GM19395 (cell line): ENCODE data around the gene NSD2.
"Not testable (repeated sequence)": the region's sequence is repeated elsewhere in the genome, so short reads cannot be mapped to it uniquely, and the experiment has no call there.

Experiments
- ATAC-seq: cut with Tn5 transposase; IDR thresholded peaks from one replicate; pipeline ENCODE4 v1.9.1; 2021; ENCODE audit warnings: mild to moderate bottlenecking, moderate library complexity; ENCODE audit not compliant: unreplicated experiment

The NSD2 gene

DNA sequence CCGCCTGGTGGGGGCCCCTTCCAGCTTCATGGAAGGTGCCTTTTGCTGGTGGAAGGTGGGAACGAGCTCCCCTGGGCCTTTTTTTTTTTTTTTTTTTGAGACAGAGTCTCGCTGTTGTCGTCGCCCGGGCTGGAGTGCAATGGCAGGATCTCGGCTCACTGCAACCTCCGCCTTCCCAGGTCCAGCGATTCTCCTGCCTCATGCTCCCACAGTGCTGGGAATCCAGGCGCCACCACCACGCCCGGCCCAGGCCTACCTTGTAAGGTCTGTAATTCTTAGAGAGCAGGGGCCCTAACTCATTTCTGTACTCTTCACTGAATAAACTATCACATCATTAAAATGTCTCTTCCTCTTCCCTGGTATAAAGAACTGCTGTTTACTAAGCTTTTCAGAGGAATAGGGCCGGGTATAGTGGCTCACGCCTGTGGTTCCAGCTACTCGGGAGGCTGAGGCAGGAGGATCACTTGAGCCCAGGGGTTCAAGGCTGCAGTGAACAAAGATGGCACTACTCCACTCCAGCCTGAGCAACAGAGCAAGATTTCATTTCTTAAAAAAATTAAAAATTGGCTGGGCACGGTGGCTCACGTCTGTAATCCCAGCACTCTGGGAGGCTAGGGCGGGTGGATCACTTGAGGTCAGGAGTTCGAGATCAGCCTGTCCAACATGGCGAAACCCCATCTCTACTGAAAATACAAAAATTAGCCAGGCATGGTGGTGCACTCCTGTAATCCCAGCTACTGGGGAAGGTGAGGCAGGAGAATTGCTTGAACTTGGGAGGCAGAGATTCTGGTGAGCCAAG is 122.7 kb downstream of the NSD2 start:
- ATAC-seq = not testable (repeated sequence)

DNA sequence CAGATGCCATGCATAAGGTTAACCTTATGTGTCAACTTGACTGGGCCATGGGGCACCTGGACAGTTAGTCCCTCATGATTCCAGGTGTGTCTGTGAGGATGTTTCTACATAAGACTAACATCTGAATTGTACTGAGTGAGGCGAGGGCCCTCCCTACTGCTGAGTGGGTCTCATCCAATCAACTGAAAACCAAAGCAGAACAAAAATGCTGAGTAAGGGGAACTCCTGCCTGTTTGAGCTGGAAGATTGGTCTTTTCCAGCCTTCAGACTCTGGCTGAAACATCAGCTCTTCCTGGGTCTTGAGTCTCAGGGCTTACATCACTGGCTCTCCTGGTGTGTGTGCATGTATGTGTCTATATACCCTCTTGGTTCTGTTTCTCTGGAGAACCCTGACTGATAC is 123.7 kb downstream of the NSD2 start:
- ATAC-seq = no peak

DNA sequence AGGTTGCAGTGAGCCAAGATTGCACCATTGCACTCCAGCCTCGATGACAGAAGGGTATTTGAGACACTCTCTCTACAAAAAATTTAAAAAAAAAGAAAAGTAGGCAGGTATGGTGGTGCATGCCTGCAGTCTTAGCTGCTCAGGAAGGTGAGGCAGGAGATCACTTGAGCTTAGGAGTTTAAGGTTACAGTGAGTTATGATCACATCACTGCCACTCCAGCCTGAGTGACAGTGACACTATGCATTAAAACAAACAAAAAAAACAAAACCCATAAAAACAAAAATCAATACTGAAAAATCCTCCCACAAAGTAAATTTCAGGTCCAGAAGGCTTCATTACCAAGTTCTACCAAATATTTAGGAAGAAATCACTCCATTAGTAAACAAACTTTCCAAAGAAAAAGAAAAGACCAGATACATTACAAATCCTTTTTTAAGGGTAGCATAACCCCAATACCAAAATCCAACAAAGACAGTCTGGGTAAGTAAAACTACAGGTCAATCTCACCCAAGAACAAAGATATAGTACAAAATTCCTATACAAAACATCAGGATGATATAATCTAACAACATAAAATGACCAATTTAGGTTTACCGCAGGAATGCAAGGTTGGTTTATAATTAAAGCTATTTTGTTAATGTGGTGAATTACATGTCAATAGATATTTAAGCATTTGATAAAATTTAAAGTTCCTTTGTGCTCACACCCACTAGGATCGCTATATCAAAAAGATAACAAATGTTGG is 125.8 kb downstream of the NSD2 start:
- no peak for ATAC-seq

DNA sequence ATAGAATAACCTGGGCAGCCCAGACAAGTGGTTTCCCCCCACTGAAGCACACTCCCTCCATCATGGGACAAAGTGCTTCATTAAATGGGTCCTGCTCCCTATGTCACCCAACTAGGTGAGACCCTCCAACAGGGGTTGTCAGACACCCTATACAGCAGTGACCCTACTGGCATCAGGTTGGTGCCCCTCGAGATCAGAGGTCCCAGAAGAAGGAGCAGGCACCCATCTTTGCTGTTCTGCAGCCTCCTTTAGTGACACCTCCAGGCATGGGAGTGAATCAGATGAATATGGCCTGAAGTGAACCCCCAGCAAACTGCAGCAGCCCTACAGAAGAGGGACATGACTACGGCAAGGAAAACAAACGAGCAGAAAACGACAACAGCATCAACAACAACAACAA is 126.5 kb downstream of the NSD2 start:
- ATAC-seq = no peak

DNA sequence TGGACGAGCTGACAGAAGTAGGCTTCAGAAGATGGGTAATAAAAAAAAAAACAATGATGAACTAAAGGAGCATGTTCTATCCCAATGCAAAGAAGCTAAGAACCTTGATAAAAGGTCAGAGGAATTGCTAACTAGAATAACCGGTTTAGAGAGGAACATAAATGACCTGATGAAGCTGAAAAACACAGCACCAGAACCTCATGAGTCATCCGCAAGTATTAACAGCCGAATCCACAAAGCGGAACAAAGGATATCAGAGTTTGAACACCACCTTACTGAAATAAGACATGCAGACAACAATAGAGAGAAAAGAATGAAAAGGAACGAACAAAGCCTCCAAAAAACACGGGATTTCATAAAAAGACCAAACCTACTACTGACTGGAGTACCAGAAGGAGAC is 127.1 kb downstream of the NSD2 start:
- no peak for ATAC-seq

DNA sequence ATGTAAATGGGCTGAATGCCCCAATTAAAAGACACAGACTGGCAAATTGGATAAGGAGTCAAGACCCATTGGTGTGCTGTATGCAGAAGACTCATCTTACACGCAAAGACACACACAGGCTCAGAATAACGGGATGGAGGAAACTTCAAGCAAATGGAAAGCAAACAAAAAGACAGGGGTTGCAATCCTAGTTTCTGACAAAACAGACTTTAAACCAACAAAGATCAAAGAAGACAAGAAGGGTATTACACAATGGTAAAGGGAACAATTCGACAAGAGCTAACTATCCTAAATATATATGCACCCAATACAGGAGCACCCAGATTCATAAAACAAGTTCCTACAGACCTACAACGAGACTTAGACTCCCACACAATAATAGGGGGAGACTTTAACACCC is 128.1 kb downstream of the NSD2 start:
- not testable (repeated sequence) for ATAC-seq

DNA sequence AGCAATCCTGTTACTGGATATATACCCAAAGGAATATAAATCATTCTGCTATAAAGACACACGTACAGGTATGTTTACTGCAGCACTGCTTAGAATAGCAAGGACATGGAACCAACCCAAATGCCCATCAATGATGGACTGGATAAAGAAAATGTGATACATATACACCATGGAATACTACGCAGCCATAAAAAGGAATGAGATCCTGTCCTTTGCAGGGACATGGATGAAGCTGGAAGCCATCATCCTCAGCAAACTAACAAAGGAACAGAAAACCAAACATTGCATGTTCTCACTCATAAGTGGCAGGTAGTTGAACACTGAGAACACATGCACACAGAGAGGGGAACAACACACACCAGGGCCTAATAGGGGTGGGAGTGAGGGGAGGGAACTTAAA is 132.2 kb downstream of the NSD2 start:
- not testable (repeated sequence) for ATAC-seq

DNA sequence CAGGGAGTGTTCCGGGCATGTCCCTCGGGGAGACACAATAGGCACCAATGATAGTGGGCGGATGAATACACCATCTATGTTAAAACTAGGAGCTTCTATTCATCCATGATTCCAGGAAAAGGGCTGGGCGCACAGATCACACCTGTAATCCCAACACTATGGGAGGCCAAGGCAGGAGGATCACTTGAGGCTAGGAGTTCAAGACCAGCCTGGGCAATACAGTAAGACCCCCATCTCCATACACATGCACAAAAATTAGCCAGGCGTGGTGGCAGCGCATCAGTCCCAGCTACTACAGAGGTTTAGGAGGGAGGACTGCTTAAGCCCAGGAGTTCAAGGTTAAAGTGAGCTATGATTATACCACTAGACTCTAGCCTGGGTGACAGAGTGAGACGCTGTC is 135.2 kb downstream of the NSD2 start:
- no peak for ATAC-seq

DNA sequence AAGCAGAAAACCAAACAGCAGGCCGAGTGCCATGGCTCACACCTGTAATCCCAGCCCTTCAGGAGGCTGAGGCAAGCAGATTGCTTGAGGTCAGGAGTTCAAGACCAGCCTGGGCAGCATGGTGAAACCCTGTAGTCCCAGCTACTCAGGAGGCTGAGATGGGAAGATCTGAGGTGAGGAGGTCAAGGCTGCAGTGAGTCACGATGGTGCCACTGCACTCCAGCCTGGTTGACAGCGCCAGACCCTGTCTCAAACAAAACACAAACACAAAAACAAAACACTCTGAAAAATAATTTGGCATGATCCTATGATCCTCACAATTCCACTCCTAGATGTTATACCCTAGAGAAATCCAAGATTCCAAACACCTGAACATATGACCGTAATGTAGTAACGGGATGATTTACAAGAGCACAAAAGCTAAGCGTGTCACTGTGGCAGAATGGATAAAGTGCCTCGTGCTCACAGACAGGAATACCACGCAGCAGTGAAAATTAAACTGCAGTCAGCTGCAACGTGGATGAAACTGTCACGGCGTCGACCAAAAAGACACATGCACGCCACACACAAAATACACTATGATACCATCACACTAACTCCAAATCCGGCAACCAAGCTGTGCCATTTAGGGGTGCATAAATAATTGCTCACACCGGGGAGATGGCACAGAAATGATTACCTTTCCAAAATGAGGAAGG is 135.9 kb downstream of the NSD2 start:
- no peak for ATAC-seq

DNA sequence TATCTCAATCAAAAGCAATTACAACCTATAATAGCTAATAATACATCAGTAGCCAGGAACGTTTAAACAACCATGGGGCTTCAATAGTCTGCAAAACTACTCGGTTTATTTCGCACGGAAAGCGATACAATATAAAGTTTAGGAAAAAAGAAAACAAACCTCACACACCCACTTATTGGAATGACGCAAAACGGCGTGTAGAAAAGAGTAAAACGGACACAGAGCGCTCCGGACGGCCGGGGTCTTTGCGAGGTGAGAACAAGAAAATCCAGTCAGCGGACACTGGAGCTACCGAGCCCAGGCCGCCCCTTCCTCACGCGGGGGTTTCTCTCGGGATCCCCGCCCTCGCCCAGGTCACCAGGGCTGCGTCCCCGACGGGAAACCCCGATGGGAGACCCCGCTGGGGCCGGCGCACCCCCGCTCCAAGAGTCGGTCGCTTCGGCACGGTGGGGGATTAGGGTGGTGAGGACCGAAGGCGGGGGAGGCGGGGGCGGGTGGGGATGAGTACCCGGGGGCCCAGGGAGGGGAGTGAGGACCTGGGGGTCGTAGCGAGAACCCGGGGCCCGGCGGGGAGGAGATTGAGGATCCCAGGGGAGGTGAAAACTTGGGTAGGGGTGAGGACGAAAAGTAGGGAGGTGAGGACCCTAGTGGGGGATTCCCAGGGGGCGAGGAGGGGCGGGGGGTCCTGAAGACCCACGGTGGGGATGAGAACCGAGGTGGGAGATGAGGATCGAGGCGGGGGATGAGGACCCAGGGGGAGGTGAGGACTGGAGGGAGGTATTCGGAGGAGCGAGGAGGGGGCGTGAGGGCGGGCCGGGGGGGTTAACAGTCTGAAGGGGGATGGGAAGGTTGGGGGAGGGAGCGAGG is 136.8 kb downstream of the NSD2 start:
- ATAC-seq = no peak

DNA sequence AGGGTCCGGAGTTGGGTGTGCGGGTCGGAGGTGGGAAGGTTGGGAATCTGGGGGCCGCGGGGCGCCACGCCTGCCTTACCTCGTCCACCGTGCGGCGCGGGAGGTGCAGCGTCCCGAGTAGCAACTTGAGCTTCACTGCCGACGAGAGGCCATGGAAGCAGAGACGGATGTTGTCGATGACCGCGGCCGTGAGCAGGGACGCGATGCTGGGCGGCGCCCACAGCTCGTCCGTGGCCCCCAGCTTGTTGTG is 137.4 kb downstream of the NSD2 start:
- ATAC-seq = no peak

DNA sequence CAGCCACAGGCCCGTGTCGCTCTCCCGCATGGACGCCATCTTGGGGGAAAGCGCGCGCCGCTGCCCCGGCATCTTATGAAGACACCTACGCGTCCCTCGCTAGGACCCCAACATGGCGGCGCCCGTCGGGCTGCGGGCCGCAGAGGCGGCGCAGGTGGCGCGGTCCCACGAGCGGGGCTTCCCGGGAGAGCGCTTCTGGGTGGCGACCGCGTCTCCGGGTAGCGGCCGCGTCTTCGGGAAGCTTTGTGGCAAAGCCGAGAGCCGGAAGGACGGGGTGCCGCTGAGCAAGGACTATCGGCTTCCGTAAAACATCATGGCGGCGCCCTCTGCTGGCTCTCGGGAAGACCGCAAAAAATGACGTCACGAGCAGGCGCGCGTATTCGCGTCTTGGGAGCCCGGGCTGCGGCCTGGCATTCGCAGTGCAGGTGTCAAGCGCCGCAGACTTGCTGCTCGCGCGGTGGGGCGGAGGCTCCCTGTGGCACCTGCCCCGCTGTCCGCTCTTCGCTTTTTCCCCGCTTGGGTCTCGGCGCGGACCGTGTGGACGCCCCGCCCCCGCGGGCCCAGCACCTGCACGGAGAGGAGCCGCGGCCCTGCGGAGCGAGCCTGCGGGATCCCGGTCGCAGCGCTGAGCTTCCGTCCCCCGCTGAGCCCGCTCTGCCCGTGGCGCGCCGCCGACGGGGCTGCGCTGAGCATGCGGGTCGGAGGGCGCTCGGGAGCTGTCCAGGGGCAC is 137.9 kb downstream of the NSD2 start, which contains the start of gene NELFA:
Gene NELFA, minus strand, starts transcription at position 54 of the 730 bp plus-strand sequence. Its CDS starts 15 bp downstream, at position 39.
- peak; percentile 86 for ATAC-seq

DNA sequence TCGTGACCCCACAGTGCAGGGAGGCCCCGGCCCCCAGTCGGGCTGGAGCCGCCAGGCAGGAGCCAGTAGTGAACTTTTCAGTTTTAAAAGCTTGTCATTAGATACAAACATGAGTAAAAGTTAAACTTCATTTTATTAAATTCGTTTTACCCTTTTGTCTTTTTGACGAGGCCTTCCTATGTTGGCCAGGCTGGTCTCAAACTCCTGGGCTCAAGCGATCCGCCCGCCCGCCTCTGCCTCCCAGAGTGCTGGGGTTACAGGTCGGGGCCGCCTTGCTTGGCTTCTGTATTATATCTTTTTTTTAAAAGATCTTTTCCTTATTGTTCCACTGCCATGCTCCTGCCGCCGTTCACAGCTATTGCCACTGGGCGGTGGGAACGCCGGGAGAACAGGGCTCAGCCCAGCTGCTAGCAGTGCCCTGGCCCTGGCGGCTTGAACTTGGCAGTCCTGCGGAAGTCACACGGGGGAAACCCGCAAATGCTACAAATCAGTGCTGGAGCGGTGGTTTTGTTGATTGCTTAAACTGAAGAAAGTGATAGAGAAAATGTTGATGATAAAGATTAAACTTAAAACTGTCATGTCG is 138.5 kb downstream of the NSD2 start:
- ATAC-seq = peak; percentile 27

DNA sequence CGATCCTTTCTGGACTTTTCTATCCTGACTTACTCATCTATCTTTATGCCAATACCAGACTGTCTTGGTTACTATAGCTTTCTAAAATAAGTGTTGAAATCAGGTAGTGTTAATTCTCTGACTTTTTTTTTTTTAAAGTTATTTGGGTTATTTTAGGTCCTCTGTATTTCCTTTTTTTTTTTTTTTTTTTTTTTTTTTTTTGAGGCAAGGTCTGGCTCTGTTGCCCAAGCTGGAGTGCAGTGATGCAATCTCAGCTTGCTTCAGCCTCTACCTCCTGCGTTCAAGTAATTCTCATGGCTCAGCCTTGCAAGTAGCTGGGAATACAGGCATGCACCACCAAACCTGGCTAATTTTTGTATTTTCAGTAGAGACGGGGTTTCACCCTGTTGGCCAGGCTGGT is 140.4 kb downstream of the NSD2 start:
- no peak for ATAC-seq

DNA sequence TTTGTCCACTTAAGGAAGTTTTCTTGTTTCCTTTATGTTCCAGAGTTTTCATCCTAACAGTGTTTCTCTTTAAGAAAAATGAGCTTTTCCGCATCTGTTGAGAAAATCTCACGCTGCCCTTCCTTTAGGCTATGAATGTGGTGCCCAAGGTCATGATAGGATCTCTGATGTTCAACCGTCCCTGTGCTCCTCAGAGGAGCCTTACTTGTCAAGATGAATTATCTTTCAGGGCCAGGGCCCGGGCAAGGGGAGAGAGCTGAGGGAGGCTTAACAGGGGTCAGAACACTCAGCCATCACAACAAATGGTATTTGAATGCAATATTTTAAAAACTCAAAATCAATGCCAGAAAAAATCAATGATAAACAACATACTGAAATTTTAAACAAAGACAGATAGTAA is 143.8 kb downstream of the NSD2 start:
- ATAC-seq = no peak

DNA sequence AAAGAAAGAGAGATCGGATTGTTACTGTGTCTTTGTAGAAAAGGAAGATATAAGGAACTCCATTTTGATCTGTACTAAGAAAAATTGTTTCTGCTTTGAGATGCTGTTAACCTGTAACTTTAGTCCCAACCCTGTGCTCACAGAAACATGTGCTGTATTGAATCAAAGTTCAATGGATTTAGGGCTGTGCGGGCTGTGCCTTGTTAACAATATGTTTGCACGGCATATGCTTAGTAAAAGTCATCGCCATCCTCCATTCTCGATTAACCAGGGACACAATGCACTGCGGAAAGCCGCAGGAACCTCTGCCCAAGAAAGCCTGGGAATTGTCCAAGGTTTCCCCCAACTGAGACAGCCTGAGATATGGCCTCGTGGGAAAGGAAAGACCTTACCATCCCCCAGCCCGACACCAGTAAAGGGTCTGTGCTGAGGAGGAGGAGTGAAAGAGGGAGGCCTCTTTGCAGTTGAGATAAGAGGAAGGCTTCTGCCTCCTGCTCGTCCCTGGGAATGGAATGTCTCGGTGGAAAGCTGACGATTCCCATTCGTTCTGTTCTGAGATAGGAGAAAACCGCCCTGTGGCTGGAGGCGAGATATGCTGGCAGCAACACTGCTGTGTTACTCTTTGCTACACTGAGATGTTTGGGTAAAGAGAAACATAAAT is 150.3 kb downstream of the NSD2 start:
- ATAC-seq = not testable (repeated sequence)

DNA sequence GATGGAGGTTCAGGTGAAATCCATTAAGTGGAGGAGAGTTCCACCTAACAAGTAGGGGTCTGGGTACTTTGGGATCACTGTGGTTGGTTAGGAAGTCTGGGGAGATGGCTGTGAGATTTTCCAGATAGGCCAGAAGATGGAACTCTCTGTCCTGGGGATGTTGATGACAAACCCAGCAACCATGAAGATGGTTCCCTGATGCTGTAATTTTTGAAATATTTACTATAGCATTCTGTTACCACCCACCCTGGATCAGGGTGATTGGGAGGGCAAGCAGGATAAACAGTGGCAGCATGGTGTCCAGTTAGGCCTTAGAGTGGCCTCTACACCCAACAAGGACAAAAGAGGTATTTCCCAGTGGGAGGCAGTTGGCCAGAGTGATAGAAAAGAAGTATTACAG is 153.5 kb downstream of the NSD2 start:
- no peak for ATAC-seq

DNA sequence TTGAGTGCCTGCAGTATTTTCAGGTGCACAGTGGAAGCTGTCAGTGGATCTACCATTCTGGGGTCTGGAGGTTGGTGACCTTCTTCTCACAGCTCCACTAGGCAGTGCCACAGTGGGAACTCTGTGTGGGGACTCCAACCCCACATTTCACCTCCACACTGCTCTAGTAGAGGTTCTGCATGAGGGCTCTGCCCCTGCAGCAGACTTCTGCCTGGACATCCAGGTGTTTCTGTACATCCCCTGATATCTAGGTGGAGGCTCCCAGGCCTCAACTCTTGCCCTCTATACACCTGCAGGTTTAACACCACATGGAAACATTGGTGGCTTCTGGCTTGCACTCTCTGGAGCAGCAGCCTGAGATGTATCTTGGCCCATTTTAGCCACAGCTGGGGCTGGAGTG is 154.6 kb downstream of the NSD2 start:
- ATAC-seq = no peak

DNA sequence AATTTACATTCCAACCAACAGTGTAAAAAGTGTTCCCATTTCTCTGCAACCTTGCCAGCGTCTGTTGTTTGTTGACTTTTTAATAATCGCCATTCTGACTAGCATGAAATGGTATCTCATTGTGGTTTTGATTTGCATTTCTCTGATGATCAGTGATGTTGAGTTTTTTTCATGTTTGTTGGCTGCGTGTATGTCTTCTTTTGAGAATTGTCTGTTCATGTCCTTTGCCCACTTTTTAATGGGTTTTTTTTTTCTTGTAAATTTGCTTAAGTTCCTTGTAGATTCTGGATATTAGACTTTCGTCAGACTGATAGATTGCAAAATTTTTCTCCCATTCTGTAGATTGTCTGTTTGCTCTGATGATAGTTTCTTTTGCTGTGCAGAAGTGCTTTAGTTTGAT is 155.9 kb downstream of the NSD2 start:
- not testable (repeated sequence) for ATAC-seq
